ENCODE measurements around the gene IFIH1.

IFIH1 gene

DNA sequence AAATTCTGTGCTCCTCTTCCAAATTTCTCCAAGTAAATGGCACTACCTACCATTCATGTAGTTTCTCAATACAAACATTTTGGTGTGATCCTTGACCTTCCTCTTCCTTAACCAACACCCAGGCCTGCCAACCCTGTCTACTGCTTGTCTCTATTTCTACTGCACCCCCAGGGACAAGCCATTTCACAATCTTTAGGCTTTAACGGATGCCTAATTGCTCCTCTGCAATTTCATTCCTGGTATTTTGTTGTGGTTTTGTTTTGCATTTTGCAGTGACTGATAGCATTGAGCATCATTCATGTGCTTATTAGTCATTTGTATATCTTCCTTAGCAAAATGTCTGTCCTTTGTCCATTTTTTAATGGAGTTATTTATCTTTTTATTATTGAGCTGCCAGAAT is 85.3 kb downstream of the IFIH1 start:
- no peak for TF ChIP-seq ZNF274 (IDR thresholded peaks at IDR 0.05; ENCODE audit: low read depth, low read length)
- no peak overlapping the region for H3K4me3 ChIP-seq (ENCODE audit: low read length)

DNA sequence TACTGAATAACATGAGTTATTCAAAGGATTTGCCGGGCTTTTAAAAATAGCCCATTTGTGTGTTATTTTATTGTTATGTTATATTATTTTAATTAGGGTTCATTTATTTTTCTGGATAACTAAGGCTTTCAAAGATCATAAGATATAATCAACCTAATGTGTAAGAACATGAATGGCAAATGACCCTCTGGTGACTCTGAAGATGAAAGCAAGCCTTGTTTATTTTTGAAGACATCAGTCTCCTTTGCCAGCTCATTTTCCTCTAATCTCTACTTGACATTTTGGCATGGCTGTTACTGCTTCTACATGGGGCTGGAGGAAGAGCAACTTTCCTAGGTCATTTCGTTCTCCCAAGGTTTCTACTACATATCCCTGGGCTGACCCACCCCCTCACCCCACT is 85.8 kb downstream of the IFIH1 start:
- no peak for TF ChIP-seq ZNF274 (IDR thresholded peaks at IDR 0.05; ENCODE audit: low read depth, low read length)
- H3K4me3 ChIP-seq (ENCODE audit: low read length), result no peak overlapping the region

DNA sequence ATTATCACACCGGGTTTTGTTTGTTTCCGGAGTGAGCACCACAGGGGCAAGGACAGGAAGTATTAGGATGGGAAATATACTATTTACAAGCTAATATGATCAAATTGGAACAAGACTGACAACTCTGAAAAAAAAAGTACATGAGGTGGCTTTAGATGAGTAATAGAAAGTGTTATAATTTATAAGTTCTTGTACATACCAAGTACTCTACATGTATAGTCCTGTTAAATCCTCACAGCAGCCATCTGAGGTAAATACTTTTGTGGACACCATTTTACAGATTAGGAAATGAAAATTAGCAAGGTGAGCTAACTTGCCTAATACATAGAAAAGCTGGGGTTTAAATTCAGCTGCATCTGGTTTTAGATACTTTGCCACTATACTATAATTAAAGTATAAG is 86.5 kb downstream of the IFIH1 start:
- no peak for TF ChIP-seq ZNF274 (IDR thresholded peaks at IDR 0.05; ENCODE audit: low read depth, low read length)
- H3K4me3 ChIP-seq (ENCODE audit: low read length), result no peak overlapping the region

DNA sequence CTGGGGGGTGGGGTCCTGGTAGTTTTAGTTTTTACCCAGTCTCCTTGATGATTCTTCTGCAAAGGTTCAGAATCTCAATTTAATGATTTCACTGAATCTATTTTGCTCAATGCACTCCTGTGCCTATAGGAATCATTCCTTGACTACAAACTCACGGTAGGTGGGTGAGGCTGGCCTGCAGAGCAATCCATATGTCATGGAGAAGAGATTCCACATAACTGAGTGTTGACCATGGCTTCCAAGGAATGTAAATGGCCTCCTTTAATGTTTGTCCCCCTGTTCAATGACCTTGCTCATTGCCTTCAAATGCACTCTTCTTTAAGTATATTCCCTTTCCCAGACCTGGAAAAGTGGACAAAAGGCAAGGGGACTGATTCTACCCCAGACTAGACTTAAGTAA is 87.7 kb downstream of the IFIH1 start:
- no peak for TF ChIP-seq ZNF274 (IDR thresholded peaks at IDR 0.05; ENCODE audit: low read depth, low read length)
- H3K4me3 ChIP-seq (ENCODE audit: low read length), result no peak overlapping the region

DNA sequence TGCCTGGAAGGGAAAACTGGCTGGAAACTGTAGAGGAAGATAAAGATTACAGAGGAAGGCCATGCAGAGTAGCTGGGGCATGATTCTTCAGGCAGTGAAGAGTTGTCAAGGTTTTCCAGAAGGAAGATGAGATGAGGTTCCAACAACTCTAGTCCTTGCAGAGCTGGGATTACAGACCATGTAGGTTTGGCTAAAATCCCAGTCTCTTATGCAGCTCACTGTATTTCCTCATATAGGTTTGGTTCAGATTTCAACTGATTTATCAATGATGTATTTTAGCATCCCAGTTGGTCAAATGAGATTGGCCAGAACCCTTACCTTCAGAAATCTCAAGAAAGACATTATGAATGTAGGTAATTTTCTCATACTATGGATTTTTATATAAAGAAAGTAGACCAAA is 91.6 kb downstream of the IFIH1 start:
- TF ChIP-seq ZNF274 (IDR thresholded peaks at IDR 0.05; ENCODE audit: low read depth, low read length), result no peak
- H3K4me3 ChIP-seq (ENCODE audit: low read length), result no peak overlapping the region

DNA sequence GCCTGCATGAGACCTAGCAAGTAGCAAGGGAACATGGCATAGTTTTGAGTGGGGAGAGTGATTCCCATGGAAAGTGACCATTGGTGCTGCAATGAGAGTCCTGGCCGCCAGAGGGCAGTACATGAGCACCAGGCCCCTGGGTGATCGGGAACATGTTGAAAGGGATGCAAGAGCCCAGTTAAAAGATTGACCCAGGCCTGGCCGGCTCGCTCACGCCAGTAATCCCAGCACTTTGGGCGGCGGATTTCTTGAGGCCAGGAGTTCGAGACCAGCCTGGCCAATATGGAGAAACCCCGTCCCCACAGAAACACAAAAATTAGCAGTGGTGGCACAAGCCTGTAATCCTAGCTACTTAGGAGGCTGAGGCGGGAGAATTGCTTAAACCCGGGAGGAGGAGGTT is 97.4 kb downstream of the IFIH1 start:
- no peak overlapping the region for H3K4me3 ChIP-seq (ENCODE audit: low read length)
- no peak for TF ChIP-seq ZNF274 (IDR thresholded peaks at IDR 0.05; ENCODE audit: low read depth, low read length)

DNA sequence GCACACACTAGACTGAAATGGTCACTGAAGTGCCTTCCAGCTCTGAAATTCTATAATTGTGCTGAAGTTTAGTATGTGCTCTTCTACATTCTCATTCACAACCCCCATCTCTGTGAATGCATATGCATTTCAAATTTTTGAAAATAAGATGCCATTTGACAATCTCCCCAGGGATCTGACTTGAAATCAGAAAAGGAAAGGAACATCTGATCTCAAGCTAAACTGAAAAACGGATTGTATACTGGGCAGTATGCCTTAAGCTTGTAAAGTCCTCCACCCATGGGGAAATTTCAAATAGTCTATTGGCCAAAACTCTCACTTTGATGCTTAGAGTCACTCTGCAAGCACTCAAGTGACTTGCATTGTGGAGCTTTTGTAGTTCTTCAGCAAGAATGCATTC is 98.1 kb downstream of the IFIH1 start:
- H3K4me3 ChIP-seq (ENCODE audit: low read length), result no peak overlapping the region
- no peak for TF ChIP-seq ZNF274 (IDR thresholded peaks at IDR 0.05; ENCODE audit: low read depth, low read length)

DNA sequence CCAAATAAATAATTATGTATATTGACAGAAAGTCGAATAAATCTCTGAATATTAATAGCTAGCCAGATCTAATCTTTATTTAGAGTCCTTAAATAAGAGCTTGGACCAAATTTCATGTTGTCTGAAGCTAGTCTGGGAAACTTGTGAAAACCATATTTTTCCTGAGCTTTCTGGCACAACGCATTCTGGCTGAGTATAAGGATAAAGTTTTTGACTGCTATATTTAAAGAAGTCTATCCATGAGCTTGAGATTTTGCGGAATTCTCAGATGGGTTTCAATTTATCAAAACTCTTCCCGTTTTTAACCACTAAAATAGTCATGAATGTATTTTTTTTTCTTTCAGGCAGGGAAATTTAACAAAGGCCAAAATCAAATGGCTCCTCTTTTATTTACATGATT is 99.1 kb downstream of the IFIH1 start:
- H3K4me3 ChIP-seq (ENCODE audit: low read length), result no peak overlapping the region
- no peak for TF ChIP-seq ZNF274 (IDR thresholded peaks at IDR 0.05; ENCODE audit: low read depth, low read length)

DNA sequence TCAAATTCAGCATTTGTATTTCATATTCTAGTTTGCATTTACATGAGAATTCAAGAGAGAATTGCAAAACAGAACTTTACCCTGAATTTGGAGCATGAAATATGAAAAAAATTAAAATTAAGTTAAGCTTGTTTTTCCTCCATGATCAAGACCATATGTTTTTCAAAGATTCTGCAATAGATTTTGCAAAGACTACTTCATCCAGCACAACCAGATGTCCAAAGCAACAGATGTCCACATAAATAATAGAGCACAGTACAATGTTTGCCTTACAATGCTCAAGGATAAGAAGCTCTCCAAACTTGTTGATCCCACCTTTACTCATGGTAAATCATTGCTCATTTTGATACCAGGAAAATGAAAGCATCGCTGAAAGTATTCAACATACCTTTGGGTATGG is 100.9 kb downstream of the IFIH1 start:
- no peak overlapping the region for H3K4me3 ChIP-seq (ENCODE audit: low read length)
- TF ChIP-seq ZNF274 (IDR thresholded peaks at IDR 0.05; ENCODE audit: low read depth, low read length), result no peak
